A673 (cell line): ENCODE data around the gene THY1.

Experiments
- CTCF ChIP-seq: fragments of 300-800, 200-600 bp; sonication (generic); conservative IDR thresholded peaks from 2 replicates; pipeline ENCODE4 v1.5.1; 2017; ENCODE audit warnings: low read depth, mild to moderate bottlenecking, antibody characterized with exemption, low read length, moderate library complexity, mixed read lengths
- EZH2 ChIP-seq: fragments of 200-600 bp; sonication (generic); IDR thresholded peaks from 2 replicates; pipeline ENCODE4 v1.6.1; 2017; ENCODE audit warnings: borderline replicate concordance, low read depth, mild to moderate bottlenecking, mixed read lengths, antibody characterized with exemption, low read length; ENCODE audit not compliant: poor library complexity, severe bottlenecking

- TF ChIP-seq EZH2 = no peak
- TF ChIP-seq CTCF = no peak
Measured at GRCh38 chr11:119414321-119414720, 8.7 kb downstream of the THY1 start.
